Activated T-cell treated with anti-CD3 and anti-CD28 coated beads, Interleukin-2, amount 50 U/mL, for 24 hours (primary cell): ENCODE measurements around the gene CD36.

Experiments
- DNase-seq: peaks from one replicate; pipeline ENCODE4 v3.0.0-alpha.2; 2020
- H3K27ac Mint-ChIP-seq: 2 replicates; pipeline ENCODE4 v1.8.0; 2020; ENCODE audit warnings: mild to moderate bottlenecking, mixed read lengths
- H3K27me3 Mint-ChIP-seq: 2 replicates; pipeline ENCODE4 v1.8.0; 2020; ENCODE audit warnings: mixed read lengths
- H3K36me3 Mint-ChIP-seq: 2 replicates; pipeline ENCODE4 v1.8.0; 2020; ENCODE audit warnings: low read depth, mixed read lengths
- H3K4me1 Mint-ChIP-seq: 2 replicates; pipeline ENCODE4 v1.8.0; 2020; ENCODE audit warnings: low read depth, mixed read lengths
- H3K4me3 Mint-ChIP-seq: 2 replicates; pipeline ENCODE4 v1.8.0; 2020; ENCODE audit warnings: mild to moderate bottlenecking, moderate library complexity, mixed read lengths
- H3K9me3 Mint-ChIP-seq: 2 replicates; pipeline ENCODE4 v1.8.0; 2020; ENCODE audit warnings: mixed read lengths

Gene CD36

GRCh38 chr7:80635998-80636397, 2.4 kb upstream of the CD36 start:
- Mint-ChIP-seq H3K4me3 (no peak overlapping the region), H3K36me3 (no peaks in the 10 kb centered on the region), H3K27me3 (no peaks in the 10 kb centered on the region), H3K4me1 (no peaks in the 10 kb centered on the region), H3K9me3 (no peaks in the 10 kb centered on the region), H3K27ac (no peak overlapping the region)
- DNase-seq: no peak

DNA sequence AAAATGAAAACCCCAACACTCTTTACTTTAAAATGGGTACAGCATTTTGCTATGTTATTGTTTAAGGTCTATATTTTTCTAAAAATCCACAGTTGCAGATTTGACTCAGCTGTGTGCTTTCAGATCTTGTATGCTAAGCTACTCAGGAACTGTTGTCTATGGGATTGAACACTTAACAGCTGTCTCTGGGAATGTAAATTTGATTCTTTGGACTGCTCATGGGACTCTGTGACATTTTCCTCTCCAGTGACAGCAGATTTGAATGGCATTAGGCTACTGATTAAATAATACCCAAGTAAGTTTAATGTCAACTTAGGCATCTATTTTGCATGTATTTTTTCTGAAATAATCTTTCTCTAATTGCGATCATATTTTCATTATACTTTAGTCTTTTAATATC, 1.7 kb upstream of the CD36 start:
- H3K9me3 Mint-ChIP-seq: no peaks in the 10 kb centered on the region
- H3K36me3 Mint-ChIP-seq: no peaks in the 10 kb centered on the region
- no peak overlapping the region for H3K27ac Mint-ChIP-seq
- DNase-seq: no peak
- H3K4me3 Mint-ChIP-seq: no peak overlapping the region
- H3K4me1 Mint-ChIP-seq: no peaks in the 10 kb centered on the region
- H3K27me3 Mint-ChIP-seq: no peaks in the 10 kb centered on the region

- Mint-ChIP-seq H3K4me1 (no peaks in the 10 kb centered on the region), H3K9me3 (no peaks in the 10 kb centered on the region)
Observed at GRCh38 chr7:80637454-80637853, 988 bp upstream of the CD36 start.

GRCh38 chr7:80639011-80639410, 569 bp downstream of the CD36 start:
- Mint-ChIP-seq H3K27me3 (no peaks in the 10 kb centered on the region), H3K4me3 (no peak overlapping the region), H3K4me1 (no peaks in the 10 kb centered on the region), H3K27ac (no peak overlapping the region), H3K9me3 (no peaks in the 10 kb centered on the region), H3K36me3 (no peaks in the 10 kb centered on the region)
- DNase-seq: no peak

More at GRCh38 chr7:80637454-80637853, 988 bp upstream of the CD36 start:
- no peaks in the 10 kb centered on the region for H3K27me3 Mint-ChIP-seq
- no peaks in the 10 kb centered on the region for H3K36me3 Mint-ChIP-seq
- no peak for DNase-seq
- H3K27ac Mint-ChIP-seq: no peak overlapping the region
- H3K4me3 Mint-ChIP-seq: no peak overlapping the region

DNA sequence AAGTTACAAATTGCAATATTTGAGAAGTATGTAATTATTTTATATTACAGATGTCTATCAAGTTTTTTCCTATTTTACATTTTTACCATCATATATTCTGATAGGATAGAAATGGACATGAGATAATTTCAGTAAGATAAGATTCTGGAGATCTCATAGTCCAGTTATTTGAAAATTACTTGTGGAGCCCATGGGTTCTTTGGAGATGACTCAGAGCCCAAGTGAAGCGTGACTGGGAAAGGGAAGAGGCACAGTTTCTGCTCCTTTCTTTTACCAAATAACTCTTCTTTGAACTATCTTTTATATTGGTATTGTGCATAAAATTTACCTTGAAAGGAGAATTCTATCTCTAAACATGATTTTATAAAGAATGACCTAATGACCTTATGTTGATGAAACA, 2.4 kb downstream of the CD36 start:
- no peak overlapping the region for H3K4me3 Mint-ChIP-seq
- H3K9me3 Mint-ChIP-seq: no peaks in the 10 kb centered on the region
- H3K27me3 Mint-ChIP-seq: no peaks in the 10 kb centered on the region
- H3K4me1 Mint-ChIP-seq: no peaks in the 10 kb centered on the region
- H3K36me3 Mint-ChIP-seq: no peaks in the 10 kb centered on the region
- no peak for DNase-seq
- no peak overlapping the region for H3K27ac Mint-ChIP-seq

DNA sequence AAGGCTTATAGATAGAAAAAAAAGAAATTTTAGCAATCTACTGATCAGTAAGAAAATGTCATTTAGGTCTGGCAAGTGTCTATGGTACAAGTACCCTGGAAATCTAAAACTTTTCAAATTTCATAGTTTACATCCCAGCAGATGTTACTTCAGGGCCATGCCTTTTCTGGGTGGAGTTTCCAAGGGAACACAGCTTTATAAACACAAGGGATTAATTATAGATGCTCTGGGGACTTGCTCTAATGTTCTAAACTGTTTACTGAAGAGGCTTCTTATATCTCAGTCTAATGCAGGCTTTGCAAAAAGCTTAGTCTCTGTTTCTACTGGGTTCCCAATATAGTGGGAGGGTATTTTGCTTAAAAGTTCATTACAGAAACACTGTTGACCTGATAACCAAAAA, 3.1 kb downstream of the CD36 start:
- H3K4me1 Mint-ChIP-seq: no peaks in the 10 kb centered on the region
- H3K27me3 Mint-ChIP-seq: no peaks in the 10 kb centered on the region
- no peak overlapping the region for H3K4me3 Mint-ChIP-seq

GRCh38 chr7:80642871-80643270, 4.4 kb downstream of the CD36 start:
- DNase-seq: no peak
- no peaks in the 10 kb centered on the region for H3K36me3 Mint-ChIP-seq
- H3K9me3 Mint-ChIP-seq: no peaks in the 10 kb centered on the region
- no peaks in the 10 kb centered on the region for H3K27me3 Mint-ChIP-seq
- no peak overlapping the region for H3K27ac Mint-ChIP-seq
- no peak overlapping the region for H3K4me3 Mint-ChIP-seq
- H3K4me1 Mint-ChIP-seq: no peaks in the 10 kb centered on the region

More for the DNA sequence above, 3.1 kb downstream of the CD36 start:
- Mint-ChIP-seq H3K27ac (no peak overlapping the region), H3K9me3 (no peaks in the 10 kb centered on the region), H3K36me3 (no peaks in the 10 kb centered on the region)
- no peak for DNase-seq

GRCh38 chr7:80643336-80643915, 5.0 kb downstream of the CD36 start:
- no peaks in the 10 kb centered on the region for H3K36me3 Mint-ChIP-seq
- H3K27ac Mint-ChIP-seq: no peak overlapping the region

GRCh38 chr7:80644054-80644453, 5.6 kb downstream of the CD36 start:
- Mint-ChIP-seq H3K9me3 (no peaks in the 10 kb centered on the region), H3K27ac (no peak overlapping the region), H3K4me1 (no peaks in the 10 kb centered on the region), H3K27me3 (no peaks in the 10 kb centered on the region), H3K4me3 (no peak overlapping the region), H3K36me3 (no peaks in the 10 kb centered on the region)
- DNase-seq: no peak

More at GRCh38 chr7:80643336-80643915, 5.0 kb downstream of the CD36 start:
- Mint-ChIP-seq H3K4me3 (no peak overlapping the region), H3K4me1 (no peaks in the 10 kb centered on the region), H3K9me3 (no peaks in the 10 kb centered on the region), H3K27me3 (no peaks in the 10 kb centered on the region)
- no peak for DNase-seq

GRCh38 chr7:80646083-80646865, 7.8 kb downstream of the CD36 start:
- H3K4me3 Mint-ChIP-seq: no peak overlapping the region
- H3K27ac Mint-ChIP-seq: no peak overlapping the region
- H3K4me1 Mint-ChIP-seq: no peaks in the 10 kb centered on the region
- H3K36me3 Mint-ChIP-seq: no peaks in the 10 kb centered on the region
- no peaks in the 10 kb centered on the region for H3K9me3 Mint-ChIP-seq
- DNase-seq: no peak
- H3K27me3 Mint-ChIP-seq: no peaks in the 10 kb centered on the region

GRCh38 chr7:80647436-80647835, 9.0 kb downstream of the CD36 start:
- Mint-ChIP-seq H3K27me3 (no peaks in the 10 kb centered on the region), H3K27ac (no peak overlapping the region), H3K9me3 (no peaks in the 10 kb centered on the region), H3K36me3 (no peaks in the 10 kb centered on the region), H3K4me1 (no peaks in the 10 kb centered on the region), H3K4me3 (no peak overlapping the region)
- no peak for DNase-seq

DNA sequence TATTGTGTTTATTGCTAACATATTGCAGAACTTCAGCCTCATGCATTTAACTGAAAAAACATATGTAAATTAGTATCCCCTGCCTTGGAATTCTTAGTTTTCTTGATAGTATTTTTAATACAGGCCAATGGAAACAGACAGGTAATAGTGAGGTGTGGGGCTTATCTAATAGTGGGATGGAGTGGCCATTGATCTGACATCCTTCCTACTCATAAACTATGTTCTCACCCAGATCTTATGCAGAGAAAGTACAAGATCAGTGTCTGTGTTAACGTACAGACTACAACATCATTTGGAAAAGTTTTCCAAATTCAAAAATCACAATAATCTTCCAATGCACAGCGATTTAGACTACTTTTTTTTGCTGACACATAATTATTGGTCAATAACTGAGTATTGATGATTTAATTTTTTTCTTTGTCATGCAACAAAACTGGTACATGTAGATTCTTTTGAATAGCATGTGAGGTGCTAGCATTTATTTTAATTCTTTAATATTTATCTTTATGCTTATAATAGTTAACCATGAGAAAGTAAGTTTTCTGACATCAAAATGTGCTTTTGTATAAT, 9.7 kb downstream of the CD36 start:
- no peak for DNase-seq
- Mint-ChIP-seq H3K4me3 (no peak overlapping the region), H3K27me3 (no peaks in the 10 kb centered on the region), H3K9me3 (no peaks in the 10 kb centered on the region), H3K4me1 (no peaks in the 10 kb centered on the region), H3K36me3 (no peaks in the 10 kb centered on the region), H3K27ac (no peak overlapping the region)

DNA sequence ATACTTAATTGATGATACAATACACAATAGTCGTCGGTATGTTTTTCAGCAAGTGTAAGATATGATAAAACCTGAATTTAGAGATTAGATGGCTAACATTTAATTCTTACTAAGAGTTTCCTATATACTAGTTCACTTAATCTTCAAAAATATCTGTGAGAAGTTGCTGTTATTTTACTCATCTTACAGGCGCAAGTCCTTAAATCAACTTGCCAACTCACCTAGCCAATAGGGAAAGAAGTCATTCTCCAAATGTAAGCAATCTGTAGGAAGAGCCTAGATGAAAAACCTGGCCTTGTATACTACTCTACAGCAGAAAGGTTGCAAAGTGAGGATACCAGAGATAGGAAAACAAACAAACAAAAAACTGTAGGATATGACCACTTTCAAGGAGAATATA, 10.6 kb downstream of the CD36 start:
- DNase-seq: no peak
- H3K4me1 Mint-ChIP-seq: no peaks in the 10 kb centered on the region
- H3K27ac Mint-ChIP-seq: no peak overlapping the region
- H3K36me3 Mint-ChIP-seq: no peaks in the 10 kb centered on the region
- no peaks in the 10 kb centered on the region for H3K27me3 Mint-ChIP-seq
- H3K9me3 Mint-ChIP-seq: no peaks in the 10 kb centered on the region
- H3K4me3 Mint-ChIP-seq: no peak overlapping the region

GRCh38 chr7:80650030-80650429, 11.6 kb downstream of the CD36 start:
- H3K4me3 Mint-ChIP-seq: no peak overlapping the region
- no peaks in the 10 kb centered on the region for H3K36me3 Mint-ChIP-seq
- DNase-seq: no peak
- no peaks in the 10 kb centered on the region for H3K4me1 Mint-ChIP-seq
- no peaks in the 10 kb centered on the region for H3K27me3 Mint-ChIP-seq
- H3K27ac Mint-ChIP-seq: no peak overlapping the region
- H3K9me3 Mint-ChIP-seq: no peaks in the 10 kb centered on the region

GRCh38 chr7:80651471-80651870, 13.0 kb downstream of the CD36 start:
- H3K36me3 Mint-ChIP-seq: no peaks in the 10 kb centered on the region

More at GRCh38 chr7:80651471-80651870, 13.0 kb downstream of the CD36 start:
- no peaks in the 10 kb centered on the region for H3K27me3 Mint-ChIP-seq
- no peak overlapping the region for H3K4me3 Mint-ChIP-seq
- H3K4me1 Mint-ChIP-seq: no peaks in the 10 kb centered on the region
- no peaks in the 10 kb centered on the region for H3K9me3 Mint-ChIP-seq
- H3K27ac Mint-ChIP-seq: no peak overlapping the region
- no peak for DNase-seq
